Ovary (tissue), 9 donors: ENCODE results near the gene C1orf50. TPM values are rescaled to one million over a fixed set of nuclear protein-coding genes. Genes with fewer than 3 reads are reported as not detected.

ENCODE experiments used
- DNase-seq, 5 donors: peaks; one replicate each; pipeline ENCODE4 v3.0.0-alpha.2; 2019 to 2020
- H3K27ac ChIP-seq, 2 donors: fragments of 200-600 bp; one replicate each; pipeline versions ENCODE4 v1.5.1 to v1.8.0; 2019 to 2022
- H3K27me3 ChIP-seq: fragments of 200-600 bp; one replicate; pipeline ENCODE4 v1.8.0; 2022
- H3K36me3 ChIP-seq: fragments of 200-600 bp; sonication (generic); one replicate; pipeline ENCODE4 v1.5.1; 2019
- H3K4me1 ChIP-seq: one replicate; pipeline ENCODE4 v1.8.1; 2013; ENCODE audit warnings: mild to moderate bottlenecking, moderate library complexity; ENCODE audit not compliant: insufficient read depth
- H3K4me3 ChIP-seq: fragments of 200-600 bp; sonication (generic); one replicate; pipeline ENCODE4 v1.5.1; 2017
- H3K9me3 ChIP-seq, 2 donors: fragments of 200-600 bp in 1 of 2; sonication (generic) in 1 of 2; one replicate each; pipeline versions ENCODE4 v1.5.1 to v1.8.1; 2013 to 2019; ENCODE audit warnings: mild to moderate bottlenecking in 1 of 2, moderate library complexity in 1 of 2
- CTCF ChIP-seq, 3 donors: fragments of 450-650 bp in 2 of 3; fragments of 200-600 bp in 1 of 3; IDR thresholded peaks; one replicate each; pipeline versions ENCODE4 v1.5.1 to v1.8.0; 2016 to 2022; ENCODE audit warnings: antibody characterized with exemption in 3 of 3, mild to moderate bottlenecking in 1 of 3
- EP300 ChIP-seq: sonication (generic); formaldehyde crosslinking; IDR thresholded peaks from one replicate; pipeline ENCODE4 v1.6.1; 2017; ENCODE audit warnings: antibody characterized with exemption
- POLR2A ChIP-seq: fragments of 450-650 bp; IDR thresholded peaks from one replicate; pipeline ENCODE4 v1.6.1; 2017; ENCODE audit warnings: antibody characterized with exemption, mild to moderate bottlenecking, moderate library complexity
- WGBS, 3 donors: extraction: QIAGEN DNeasy Blood & Tissue Kit in 1 of 3; methylation state at CpG; one replicate each; pipeline versions ENCODE4 v1.1.5 to v1.1.7; 2013 to 2017; 5-methylcytosine and 5-hydroxymethylcytosine counted together
- intact Hi-C, 4 donors: fragments of 100-400 bp; cut with DNase I; formaldehyde crosslinking; loops; one replicate each; pipeline versions ENCODE4 v1.11.0 to v1.15.1; 2022 to 2023
- polyA plus RNA-seq, 2 donors: library from polyadenylated mRNA; stranded (reverse); fragments of 200-250 nt in 1 of 2; fragments of 350-450 nt in 1 of 2; fragmentation: Illumina TruSeq in 1 of 2; extraction: RNeasy Lipid Tissue Mini Kit (QIAGEN cat#74804) in 1 of 2; gene quantifications; one replicate each; pipeline ENCODE4 v1.2.3, GENCODE V29; 2013 to 2014
- total RNA-seq, 7 donors: library from RNA; depleted of rRNA in 2 of 7; stranded (reverse); fragments of >200 nt in 2 of 7; fragmentation: NEBNext Ultra II Directional in 3 of 7; extraction: Animal tissue kit (Norgen Biotek cat#: 25700) in 3 of 7; gene quantifications; one replicate each; pipeline versions ENCODE4 v1.1.0 to v1.2.4, GENCODE V29; 2016 to 2023
- donor health status: DM: no; HTN: no; CAD: no; lungs with moderate emphysema.
- donor health status: DM: no; HTN: no; CAD: no.
- donor health status: Bipolar disorder and iron deficiency.
- donor health status: DM: yes; HTN: yes; CAD: no.
- donor health status: DM: no; HTN: no; CAD: no.
- donor health status: DM: yes; HTN: yes; CAD: no.

Gene C1orf50
- total and polyA plus RNA-seq, 9 donors, result 1.3 to 13.6 (median 5.8) TPM

GRCh38 chr1:42773420-42773819 is 6.4 kb downstream of the C1orf50 start:
- H3K27ac ChIP-seq, result no peak overlapping the region
- 46 to 48% (median 48%) methylated on average over 2 of the region's 2 CpGs for WGBS, 3 donors
- no peak for DNase-seq
- intact Hi-C loops, result loop anchor here in 1 of 4 donors (10.0 kb wide), 1 partner anchor 291 kb away; no protein-coding TSS in a partner anchor
- H3K9me3 ChIP-seq, result no peaks in the 10 kb centered on the region
- H3K27me3 ChIP-seq, result no peaks in the 10 kb centered on the region
- no peak for TF ChIP-seq POLR2A
- no peak for TF ChIP-seq CTCF (IDR thresholded peaks at IDR 0.05)
- no peak for TF ChIP-seq EP300
- H3K36me3 ChIP-seq, result no peaks in the 10 kb centered on the region
- peaks cover 3% of the 10 kb centered on the region for H3K4me1 ChIP-seq
- H3K4me3 ChIP-seq, result no peak overlapping the region

GRCh38 chr1:42774928-42775526 is 8.0 kb downstream of the C1orf50 start:
- Histone ChIP-seq H3K4me3 (no peak overlapping the region), H3K4me1 (peaks cover 3% of the 10 kb centered on the region), H3K27me3 (no peaks in the 10 kb centered on the region), H3K36me3 (no peaks in the 10 kb centered on the region), H3K9me3 (no peaks in the 10 kb centered on the region), H3K27ac (no peak overlapping the region)
- no peak for DNase-seq
- intact Hi-C loops, result loop anchor here in 1 of 4 donors (10.0 kb wide), 1 partner anchor 290 kb away; no protein-coding TSS in a partner anchor
- WGBS, 3 donors, result 89 to 92% (median 92%) methylated on average over 5 of the region's 5 CpGs
- TF ChIP-seq EP300 (no peak), CTCF (IDR thresholded peaks at IDR 0.05) (no peak), POLR2A (no peak)

GRCh38 chr1:42776502-42776901 is 9.5 kb downstream of the C1orf50 start:
- intact Hi-C loops, result loop anchor here in 1 of 4 donors (10.0 kb wide), 1 partner anchor 288 kb away; no protein-coding TSS in a partner anchor
- TF ChIP-seq EP300 (no peak), CTCF (IDR thresholded peaks at IDR 0.05) (no peak), POLR2A (no peak)
- Histone ChIP-seq H3K4me1 (peaks cover 2% of the 10 kb centered on the region), H3K4me3 (no peak overlapping the region), H3K27me3 (no peaks in the 10 kb centered on the region), H3K9me3 (no peaks in the 10 kb centered on the region), H3K27ac (no peak overlapping the region), H3K36me3 (no peaks in the 10 kb centered on the region)
- 96 to 97% (median 96%) methylated on average over 6 of the region's 6 CpGs for WGBS, 3 donors
- DNase-seq, result no peak

GRCh38 chr1:42777852-42778251 is 10.8 kb downstream of the C1orf50 start:
- Histone ChIP-seq H3K4me3 (no peak overlapping the region), H3K27me3 (no peaks in the 10 kb centered on the region), H3K4me1 (no peaks in the 10 kb centered on the region), H3K36me3 (no peaks in the 10 kb centered on the region), H3K9me3 (no peaks in the 10 kb centered on the region), H3K27ac (no peak overlapping the region)
- DNase-seq, result no peak
- intact Hi-C loops, result loop anchor here in 1 of 4 donors (10.0 kb wide), 1 partner anchor 287 kb away; no protein-coding TSS in a partner anchor
- no peak for TF ChIP-seq EP300
- no peak for TF ChIP-seq POLR2A
- no peak for TF ChIP-seq CTCF (IDR thresholded peaks at IDR 0.05)
